ENCODE measurements around the gene ERAS. TPM values are rescaled to one million over a fixed set of nuclear protein-coding genes. Genes with fewer than 3 reads are reported as not detected.

ERAS gene
- total and polyA plus RNA-seq, 2 donors (not counting 3 experiments of a cell fraction or from before 2014, with no cell fraction given) = 0.14 TPM; not detected in 1

DNA sequence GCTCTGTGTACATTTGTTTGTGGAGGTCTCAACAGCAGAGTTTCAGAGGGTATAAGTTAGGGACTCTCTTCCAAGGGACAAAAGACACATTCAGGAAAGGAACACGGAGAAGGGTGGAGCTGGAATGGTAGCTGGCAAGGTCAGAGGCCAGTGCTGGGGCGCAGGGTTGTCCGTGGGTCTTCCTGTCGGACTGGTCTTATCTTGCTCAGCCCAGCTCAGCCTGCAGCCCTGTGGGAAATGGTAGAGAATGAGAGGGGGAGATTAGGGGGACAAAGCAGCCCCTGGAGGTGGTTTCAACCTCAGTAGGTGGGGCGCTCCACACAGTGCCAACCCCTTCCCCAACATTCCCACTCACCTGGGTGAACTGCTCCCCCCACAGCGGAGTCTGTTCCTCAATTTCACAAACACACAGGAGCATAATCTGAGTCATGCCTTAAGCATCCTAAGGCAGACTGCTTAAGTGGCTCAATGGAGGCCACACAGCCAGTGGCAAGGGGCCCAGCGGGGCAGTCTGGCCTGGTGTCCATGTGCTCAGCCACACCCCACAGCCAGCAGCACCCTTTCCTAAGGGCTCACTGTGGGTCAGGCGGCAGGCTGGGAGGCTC lies 31.3 kb upstream of the ERAS start:
- Histone ChIP-seq H3K4me3 (replicated peaks in 1 of 3; ENCODE audit: insufficient read depth in 1 of 3, low read depth in 1 of 3, low read length in 3 of 3) (no peak overlapping the region), H3K4me1 (ENCODE audit: control insufficient read depth, extremely low read depth, insufficient read depth, low read length) (no peaks in the 10 kb centered on the region), H3K79me2 (ENCODE audit: control insufficient read depth, insufficient read depth, low read length) (no peaks in the 10 kb centered on the region), H3K9ac (replicated peaks; ENCODE audit: extremely low read depth, insufficient read depth, low read length) (no peak overlapping the region), H3K27me3 (ENCODE audit: control insufficient read depth in 2 of 2, insufficient read depth in 2 of 2, low read length in 2 of 2) (no peaks in the 10 kb centered on the region), H3K9me3 (replicated peaks; ENCODE audit: control insufficient read depth, insufficient read depth, low read length) (no peaks in the 10 kb centered on the region), H3K36me3 (ENCODE audit: control insufficient read depth in 2 of 2, extremely low read depth in 1 of 2, insufficient read depth in 2 of 2, low read length in 2 of 2) (no peaks in the 10 kb centered on the region), H4K20me1 (replicated peaks; ENCODE audit: control insufficient read depth, extremely low read depth, insufficient read depth, low read length) (no peaks in the 10 kb centered on the region), H3K9me1 (replicated peaks; ENCODE audit: control insufficient read depth, extremely low read depth, insufficient read depth, low read length) (no peaks in the 10 kb centered on the region), H3K27ac (ENCODE audit: insufficient read depth, low read depth, low read length) (no peak overlapping the region), H2AFZ (ENCODE audit: low read depth, low read length) (no peak overlapping the region), H3K4me2 (ENCODE audit: insufficient read depth, low read length) (no peak overlapping the region)
- no TSS peak for BruUV-seq (replicated peaks)
- FAIRE-seq (no peak), DNase-seq (ENCODE audit: low read depth, low spot score) (no peak)
- dilution Hi-C loops (cut with MboI; ENCODE audit: extremely low pct_ligation_motif_present, low sequenced_read_pairs) = no loop called here
- intact Hi-C loops (cut with micrococcal nuclease) = no loop called here
- POLR2A ChIA-PET = no interaction called here
- TF ChIP-seq POLR2A (IDR thresholded peaks at IDR 0.05; ENCODE audit: low read depth, low read length) (no peak), POLR2AphosphoS5 (IDR thresholded peaks at IDR 0.05; ENCODE audit: insufficient read depth, low read depth, low read length) (no peak), FOS (IDR thresholded peaks at IDR 0.05; ENCODE audit: borderline replicate concordance, insufficient read depth, low read length) (no peak), MYC (IDR thresholded peaks at IDR 0.05; ENCODE audit: low read depth, low read length) (no peak), JUN (IDR thresholded peaks at IDR 0.05; ENCODE audit: borderline replicate concordance, insufficient read depth, insufficient read length, low read depth) (no peak)
- TF ChIP-seq, protein P1, sequence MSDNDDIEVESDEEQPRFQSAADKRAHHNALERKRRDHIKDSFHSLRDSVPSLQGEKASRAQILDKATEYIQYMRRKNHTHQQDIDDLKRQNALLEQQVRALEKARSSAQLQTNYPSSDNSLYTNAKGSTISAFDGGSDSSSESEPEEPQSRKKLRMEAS (IDR thresholded peaks at IDR 0.05; ENCODE audit: insufficient read depth, insufficient read length) = no peak
- TF ChIP-seq, protein P2, sequence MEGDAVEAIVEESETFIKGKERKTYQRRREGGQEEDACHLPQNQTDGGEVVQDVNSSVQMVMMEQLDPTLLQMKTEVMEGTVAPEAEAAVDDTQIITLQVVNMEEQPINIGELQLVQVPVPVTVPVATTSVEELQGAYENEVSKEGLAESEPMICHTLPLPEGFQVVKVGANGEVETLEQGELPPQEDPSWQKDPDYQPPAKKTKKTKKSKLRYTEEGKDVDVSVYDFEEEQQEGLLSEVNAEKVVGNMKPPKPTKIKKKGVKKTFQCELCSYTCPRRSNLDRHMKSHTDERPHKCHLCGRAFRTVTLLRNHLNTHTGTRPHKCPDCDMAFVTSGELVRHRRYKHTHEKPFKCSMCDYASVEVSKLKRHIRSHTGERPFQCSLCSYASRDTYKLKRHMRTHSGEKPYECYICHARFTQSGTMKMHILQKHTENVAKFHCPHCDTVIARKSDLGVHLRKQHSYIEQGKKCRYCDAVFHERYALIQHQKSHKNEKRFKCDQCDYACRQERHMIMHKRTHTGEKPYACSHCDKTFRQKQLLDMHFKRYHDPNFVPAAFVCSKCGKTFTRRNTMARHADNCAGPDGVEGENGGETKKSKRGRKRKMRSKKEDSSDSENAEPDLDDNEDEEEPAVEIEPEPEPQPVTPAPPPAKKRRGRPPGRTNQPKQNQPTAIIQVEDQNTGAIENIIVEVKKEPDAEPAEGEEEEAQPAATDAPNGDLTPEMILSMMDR (IDR thresholded peaks at IDR 0.05; ENCODE audit: extremely low read depth in 1 of 2, insufficient read depth in 1 of 2, low read depth in 1 of 2, low read length in 2 of 2) = no peak
- CTCF ChIA-PET = no interaction called here

Data from endothelial cell of umbilical vein (primary cell).